Hepatocyte (in vitro differentiated cells): Measurements from ENCODE around the gene RAD9A. TPM values are rescaled to one million over a fixed set of nuclear protein-coding genes. Genes with fewer than 3 reads are reported as not detected.

Source experiments
- DNase-seq: peaks from one replicate; pipeline ENCODE4 v3.0.0-alpha.2; 2016; ENCODE audit warnings: low spot score
- H2AFZ ChIP-seq: fragments of 200-600 bp; sonication (generic); 2 replicates; pipeline ENCODE4 v1.6.0; 2016; ENCODE audit warnings: antibody characterized with exemption, mild to moderate bottlenecking
- H3K27ac ChIP-seq: fragments of 200-600 bp; sonication (generic); 2 replicates; pipeline ENCODE4 v1.5.1; 2016; ENCODE audit warnings: mild to moderate bottlenecking
- H3K27me3 ChIP-seq: fragments of 200-600 bp; sonication (generic); 2 replicates; pipeline ENCODE4 v1.6.1; 2016
- H3K36me3 ChIP-seq: fragments of 200-600 bp; sonication (generic); replicated peaks from 2 replicates; pipeline ENCODE4 v1.5.1; 2016; ENCODE audit warnings: low read depth; ENCODE audit not compliant: insufficient read depth
- H3K4me1 ChIP-seq: fragments of 200-600 bp; sonication (generic); 2 replicates; pipeline ENCODE4 v1.5.1; 2016; ENCODE audit warnings: mild to moderate bottlenecking, moderate library complexity; ENCODE audit not compliant: insufficient read depth
- H3K4me2 ChIP-seq: fragments of 200-600 bp; sonication (generic); 2 replicates; pipeline ENCODE4 v1.6.0; 2016
- H3K4me3 ChIP-seq: fragments of 200-600 bp; sonication (generic); 2 replicates; pipeline ENCODE4 v1.5.1; 2016; ENCODE audit warnings: mild to moderate bottlenecking
- H3K79me2 ChIP-seq: fragments of 200-600 bp; sonication (generic); 2 replicates; pipeline ENCODE4 v1.6.0; 2017; ENCODE audit warnings: mild to moderate bottlenecking
- H3K9me2 ChIP-seq: fragments of 200-600 bp; sonication (generic); replicated peaks from 2 replicates; pipeline ENCODE4 v1.6.0; 2017; ENCODE audit warnings: mild to moderate bottlenecking; ENCODE audit not compliant: insufficient read depth
- H3K9me3 ChIP-seq: fragments of 200-600 bp; sonication (generic); 2 replicates; pipeline ENCODE4 v1.5.1; 2016; ENCODE audit warnings: low read depth, mild to moderate bottlenecking
- H4K20me1 ChIP-seq: fragments of 200-600 bp; sonication (generic); 2 replicates; pipeline ENCODE4 v1.6.0; 2016; ENCODE audit warnings: mild to moderate bottlenecking; ENCODE audit not compliant: insufficient read depth, poor library complexity, severe bottlenecking
- CTCF ChIP-seq: fragments of 200-600 bp; sonication (generic); IDR thresholded peaks from 2 replicates; pipeline ENCODE4 v1.5.1; 2016; ENCODE audit warnings: antibody characterized with exemption, mild to moderate bottlenecking; ENCODE audit not compliant: poor library complexity
- EZH2 ChIP-seq: fragments of 200-600 bp; sonication (generic); IDR thresholded peaks from 2 replicates; pipeline ENCODE4 v1.6.1; 2016; ENCODE audit warnings: antibody characterized with exemption, mild to moderate bottlenecking, borderline replicate concordance
- EZH2phosphoT487 ChIP-seq: fragments of 200-600 bp; sonication (generic); IDR thresholded peaks from one replicate; pipeline ENCODE4 v1.6.1; 2018; ENCODE audit warnings: antibody characterized with exemption, mild to moderate bottlenecking, low read depth, moderate library complexity; ENCODE audit not compliant: unreplicated experiment, severe bottlenecking
- WGBS: methylation state at CpG from one replicate; pipeline ENCODE4 v1.1.6; 2016; ENCODE audit warnings: low lambda C conversion rate; ENCODE audit errors: missing lambda C conversion rate; 5-methylcytosine and 5-hydroxymethylcytosine counted together
- polyA plus RNA-seq: library from polyadenylated mRNA; unstranded; fragments of >200 nt; fragmentation: Nextera tagmentation; extraction: Ambion mirVana; gene quantifications from 2 replicates; pipeline ENCODE4 v1.2.1, GENCODE V29; 2016
- total RNA-seq: library from RNA; depleted of rRNA; stranded (reverse); fragments of >200 nt; gene quantifications from 2 replicates; pipeline ENCODE4 v1.2.3, GENCODE V29; 2014

The RAD9A gene
- total and polyA plus RNA-seq, 2 experiments from 2014 or later, result 20.2 to 24.0 TPM

GRCh38 chr11:67409261-67409666, 17.5 kb downstream of the RAD9A start:
- Histone ChIP-seq H3K9me2 (no peaks in the 10 kb centered on the region), H3K4me2 (no peak overlapping the region), H3K79me2 (no peaks in the 10 kb centered on the region), H4K20me1 (no peaks in the 10 kb centered on the region), H3K4me1 (no peaks in the 10 kb centered on the region), H3K9me3 (no peaks in the 10 kb centered on the region), H3K27me3 (no peaks in the 10 kb centered on the region), H3K36me3 (no peaks in the 10 kb centered on the region), H3K4me3 (no peak overlapping the region), H3K27ac (no peak overlapping the region), H2AFZ (no peak overlapping the region)
- 96% methylated on average over 20 of the region's 24 CpGs for WGBS
- TF ChIP-seq EZH2 (no peak), EZH2phosphoT487 (no peak), CTCF (no peak)
- no peak for DNase-seq

- H3K4me2 ChIP-seq, result no peak overlapping the region
- no peak for TF ChIP-seq EZH2
- no peak for TF ChIP-seq CTCF
- no peak for TF ChIP-seq EZH2phosphoT487
- no peaks in the 10 kb centered on the region for H3K9me3 ChIP-seq
- H3K79me2 ChIP-seq, result no peaks in the 10 kb centered on the region
- H3K4me3 ChIP-seq, result no peak overlapping the region
- H3K27me3 ChIP-seq, result no peaks in the 10 kb centered on the region
- no peak overlapping the region for H2AFZ ChIP-seq
- no peaks in the 10 kb centered on the region for H4K20me1 ChIP-seq
- no peak for DNase-seq
- H3K9me2 ChIP-seq, result no peaks in the 10 kb centered on the region
- no peak overlapping the region for H3K27ac ChIP-seq
- WGBS, result 47% methylated on average over 13 of the region's 13 CpGs
- peaks cover under 1% of the 10 kb centered on the region for H3K4me1 ChIP-seq
- H3K36me3 ChIP-seq, result no peaks in the 10 kb centered on the region
Observed at GRCh38 chr11:67409781-67410368, 18.1 kb downstream of the RAD9A start.

- H3K4me2 ChIP-seq, result no peak overlapping the region
- H3K4me3 ChIP-seq, result no peak overlapping the region
- no peaks in the 10 kb centered on the region for H3K36me3 ChIP-seq
- 73% methylated on average over 15 of the region's 15 CpGs for WGBS
- no peak overlapping the region for H2AFZ ChIP-seq
- H3K9me2 ChIP-seq, result no peaks in the 10 kb centered on the region
- H3K27me3 ChIP-seq, result no peaks in the 10 kb centered on the region
- H3K4me1 ChIP-seq, result peaks cover 6% of the 10 kb centered on the region
- DNase-seq, result no peak
- no peaks in the 10 kb centered on the region for H3K79me2 ChIP-seq
- no peak overlapping the region for H3K27ac ChIP-seq
- TF ChIP-seq EZH2 (no peak), CTCF (no peak), EZH2phosphoT487 (no peak)
- H3K9me3 ChIP-seq, result no peaks in the 10 kb centered on the region
- no peaks in the 10 kb centered on the region for H4K20me1 ChIP-seq
Observed at GRCh38 chr11:67410369-67410831, 18.6 kb downstream of the RAD9A start.
